Endothelial cell (in vitro differentiated cells): Measurements from ENCODE around the gene ACSF3. TPM values are rescaled to one million over a fixed set of nuclear protein-coding genes. Genes with fewer than 3 reads are reported as not detected.

Source experiments
- DNase-seq: peaks from one replicate; pipeline ENCODE4 v3.0.0; 2021; ENCODE audit warnings: low spot score
- H3K27ac Mint-ChIP-seq: one replicate; pipeline ENCODE4 v1.8.0; 2021; ENCODE audit warnings: mixed read lengths, inconsistent platforms; ENCODE audit not compliant: unreplicated experiment
- H3K27me3 Mint-ChIP-seq: one replicate; pipeline ENCODE4 v1.8.0; 2021; ENCODE audit warnings: mild to moderate bottlenecking, moderate library complexity, mixed read lengths, inconsistent platforms; ENCODE audit not compliant: unreplicated experiment
- H3K36me3 Mint-ChIP-seq: one replicate; pipeline ENCODE4 v1.8.0; 2021; ENCODE audit warnings: mild to moderate bottlenecking, low read depth, mixed read lengths, inconsistent platforms; ENCODE audit not compliant: unreplicated experiment
- H3K4me1 Mint-ChIP-seq: one replicate; pipeline ENCODE4 v1.8.0; 2021; ENCODE audit warnings: mild to moderate bottlenecking, mixed read lengths, inconsistent platforms; ENCODE audit not compliant: unreplicated experiment
- H3K4me3 Mint-ChIP-seq: one replicate; pipeline ENCODE4 v1.8.0; 2021; ENCODE audit warnings: mild to moderate bottlenecking, mixed read lengths, inconsistent platforms; ENCODE audit not compliant: unreplicated experiment
- H3K9me3 Mint-ChIP-seq: one replicate; pipeline ENCODE4 v1.8.0; 2021; ENCODE audit warnings: mixed read lengths, inconsistent platforms; ENCODE audit not compliant: unreplicated experiment
- CTCF ChIP-seq: fragments of 200-600 bp; sonication (generic); IDR thresholded peaks from one replicate; pipeline ENCODE4 v1.5.0; 2021; ENCODE audit warnings: antibody characterized with exemption; ENCODE audit not compliant: unreplicated experiment
- total RNA-seq: library from RNA; stranded (reverse); fragmentation: NEBNext Ultra II Directional; extraction: Animal tissue kit (Norgen Biotek cat#: 25700); gene quantifications from one replicate; pipeline ENCODE4 v1.2.1, GENCODE V29; 2021; ENCODE audit not compliant: unreplicated experiment

The ACSF3 gene
- total RNA-seq, 1 donor from 2014 or later, result 28.2 TPM

- H3K4me1 Mint-ChIP-seq, result no peaks in the 10 kb centered on the region
- H3K27me3 Mint-ChIP-seq, result peaks cover 17% of the 10 kb centered on the region
- no peak overlapping the region for H3K27ac Mint-ChIP-seq
- no peaks in the 10 kb centered on the region for H3K9me3 Mint-ChIP-seq
- no peak for DNase-seq
- TF ChIP-seq CTCF, result no peak
- peaks cover 20% of the 10 kb centered on the region for H3K36me3 Mint-ChIP-seq
- H3K4me3 Mint-ChIP-seq, result no peak overlapping the region
Observed at GRCh38 chr16:89154390-89155183, 60.9 kb downstream of the ACSF3 start.

GRCh38 chr16:89155184-89155679 is 61.6 kb downstream of the ACSF3 start:
- H3K4me3 Mint-ChIP-seq, result no peak overlapping the region
- H3K27ac Mint-ChIP-seq, result no peak overlapping the region
- no peaks in the 10 kb centered on the region for H3K4me1 Mint-ChIP-seq
- H3K27me3 Mint-ChIP-seq, result peaks cover 18% of the 10 kb centered on the region
- peaks cover 14% of the 10 kb centered on the region for H3K36me3 Mint-ChIP-seq
- H3K9me3 Mint-ChIP-seq, result no peaks in the 10 kb centered on the region
- TF ChIP-seq CTCF, result no peak
- no peak for DNase-seq

GRCh38 chr16:89155851-89156739 is 62.4 kb downstream of the ACSF3 start:
- Mint-ChIP-seq H3K9me3 (no peaks in the 10 kb centered on the region), H3K27me3 (peaks cover 18% of the 10 kb centered on the region), H3K4me1 (no peaks in the 10 kb centered on the region), H3K4me3 (no peak overlapping the region), H3K27ac (no peak overlapping the region), H3K36me3 (peaks cover 10% of the 10 kb centered on the region)
- no peak for DNase-seq
- TF ChIP-seq CTCF, result no peak

GRCh38 chr16:89156740-89157645 is 63.3 kb downstream of the ACSF3 start:
- no peak for TF ChIP-seq CTCF
- Mint-ChIP-seq H3K36me3 (peaks cover 3% of the 10 kb centered on the region), H3K9me3 (no peaks in the 10 kb centered on the region), H3K4me1 (no peaks in the 10 kb centered on the region), H3K27me3 (peaks cover 16% of the 10 kb centered on the region), H3K27ac (no peak overlapping the region), H3K4me3 (no peak overlapping the region)
- DNase-seq, result no peak
